Mammary epithelial cell (primary cell): ENCODE data around the gene C1orf198.
A peak's percentile ranks its signal among the peaks of the same experiment; 100 is the strongest.

Experiments used
- EZH2 ChIP-seq: IDR thresholded peaks from 2 replicates; pipeline ENCODE4 v1.6.1; 2012; ENCODE audit warnings: low read length, inconsistent platforms, borderline replicate concordance
- TF ChIP-seq, protein P1 (sequence below), 2 donors: IDR thresholded peaks in 1 of 2; conservative IDR thresholded peaks in 1 of 2; 2 replicates each; pipeline ENCODE4 v1.5.1; 2011 to 2012; ENCODE audit warnings: inconsistent platforms in 2 of 2, low read length in 2 of 2, mild to moderate bottlenecking in 2 of 2, control low read depth in 1 of 2, low read depth in 1 of 2; ENCODE audit not compliant: insufficient read depth in 1 of 2; ENCODE audit errors: extremely low read depth in 1 of 2

DNA sequence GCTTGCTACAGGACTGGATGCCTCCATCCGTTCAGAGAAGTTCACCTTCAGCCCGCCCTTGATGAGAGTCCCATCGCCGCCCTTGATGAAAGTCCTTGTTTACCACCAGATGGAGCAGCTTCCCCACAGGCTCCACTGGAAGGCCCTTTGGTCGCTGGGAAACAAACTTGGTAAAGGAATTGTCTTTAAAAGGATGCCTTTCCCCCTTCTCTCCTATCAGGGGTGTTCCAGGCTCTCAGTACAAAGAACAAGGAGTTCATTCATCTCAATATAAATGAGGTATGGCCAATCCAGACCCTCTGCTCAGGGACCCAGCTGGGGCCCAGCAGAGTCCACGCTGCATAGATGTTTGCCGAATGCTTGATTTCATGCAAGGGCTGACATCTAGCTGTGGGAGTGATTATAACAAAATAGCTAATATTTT is 70.4 kb downstream of the C1orf198 start:
- TF ChIP-seq, protein P1, sequence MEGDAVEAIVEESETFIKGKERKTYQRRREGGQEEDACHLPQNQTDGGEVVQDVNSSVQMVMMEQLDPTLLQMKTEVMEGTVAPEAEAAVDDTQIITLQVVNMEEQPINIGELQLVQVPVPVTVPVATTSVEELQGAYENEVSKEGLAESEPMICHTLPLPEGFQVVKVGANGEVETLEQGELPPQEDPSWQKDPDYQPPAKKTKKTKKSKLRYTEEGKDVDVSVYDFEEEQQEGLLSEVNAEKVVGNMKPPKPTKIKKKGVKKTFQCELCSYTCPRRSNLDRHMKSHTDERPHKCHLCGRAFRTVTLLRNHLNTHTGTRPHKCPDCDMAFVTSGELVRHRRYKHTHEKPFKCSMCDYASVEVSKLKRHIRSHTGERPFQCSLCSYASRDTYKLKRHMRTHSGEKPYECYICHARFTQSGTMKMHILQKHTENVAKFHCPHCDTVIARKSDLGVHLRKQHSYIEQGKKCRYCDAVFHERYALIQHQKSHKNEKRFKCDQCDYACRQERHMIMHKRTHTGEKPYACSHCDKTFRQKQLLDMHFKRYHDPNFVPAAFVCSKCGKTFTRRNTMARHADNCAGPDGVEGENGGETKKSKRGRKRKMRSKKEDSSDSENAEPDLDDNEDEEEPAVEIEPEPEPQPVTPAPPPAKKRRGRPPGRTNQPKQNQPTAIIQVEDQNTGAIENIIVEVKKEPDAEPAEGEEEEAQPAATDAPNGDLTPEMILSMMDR (conservative IDR thresholded peaks at IDR 0.05 in 1 of 2, IDR thresholded peaks at IDR 0.05 in 1 of 2; ENCODE audit: extremely low read depth in 1 of 2, insufficient read depth in 1 of 2, low read depth in 1 of 2, low read length in 2 of 2), result peak; percentile 54 to 80
- no peak for TF ChIP-seq EZH2
